HL-60/S4 treated with retinoic acid at 250 ng/mL for 4 days and 3 days (cell line): ENCODE measurements around the gene MAP3K2.

Source experiments
- in situ Hi-C: fragments of 300-500 bp; cut with MboI; formaldehyde crosslinking; loops from 2 replicates; pipeline ENCODE4 v1.7.0; 2022; ENCODE audit warnings: low sequenced_read_pairs

The MAP3K2 gene

GRCh38 chr2:127387655-127388422 is at the start of gene MAP3K2:
Gene MAP3K2, minus strand, starts transcription at chr2:127387975. Its CDS starts 44,846 bp downstream, at chr2:127343129.
- in situ Hi-C loops, result no loop called here

DNA sequence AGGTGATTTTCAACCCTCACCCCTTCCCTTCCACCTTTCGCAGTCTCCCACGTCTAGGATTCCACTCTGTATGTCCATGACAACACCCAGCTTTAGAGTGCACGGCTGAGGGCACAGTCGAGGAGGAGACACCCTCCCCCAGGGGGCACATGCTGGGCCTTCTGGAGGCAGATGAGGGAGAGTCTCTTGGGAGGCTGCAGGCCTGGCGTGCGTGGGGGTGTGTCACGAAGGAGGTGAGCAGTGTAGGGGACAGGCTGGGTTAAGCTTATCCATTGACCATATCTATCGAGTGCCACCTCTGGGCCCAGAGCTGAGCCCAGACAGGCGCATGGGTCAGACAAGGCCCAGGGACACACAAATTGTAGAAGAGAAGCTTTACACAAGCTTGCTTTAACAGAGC is 49.3 kb upstream of the MAP3K2 start:
- in situ Hi-C loops, result no loop called here

GRCh38 chr2:127434515-127434914 is 46.7 kb upstream of the MAP3K2 start:
- in situ Hi-C loops, result no loop called here

DNA sequence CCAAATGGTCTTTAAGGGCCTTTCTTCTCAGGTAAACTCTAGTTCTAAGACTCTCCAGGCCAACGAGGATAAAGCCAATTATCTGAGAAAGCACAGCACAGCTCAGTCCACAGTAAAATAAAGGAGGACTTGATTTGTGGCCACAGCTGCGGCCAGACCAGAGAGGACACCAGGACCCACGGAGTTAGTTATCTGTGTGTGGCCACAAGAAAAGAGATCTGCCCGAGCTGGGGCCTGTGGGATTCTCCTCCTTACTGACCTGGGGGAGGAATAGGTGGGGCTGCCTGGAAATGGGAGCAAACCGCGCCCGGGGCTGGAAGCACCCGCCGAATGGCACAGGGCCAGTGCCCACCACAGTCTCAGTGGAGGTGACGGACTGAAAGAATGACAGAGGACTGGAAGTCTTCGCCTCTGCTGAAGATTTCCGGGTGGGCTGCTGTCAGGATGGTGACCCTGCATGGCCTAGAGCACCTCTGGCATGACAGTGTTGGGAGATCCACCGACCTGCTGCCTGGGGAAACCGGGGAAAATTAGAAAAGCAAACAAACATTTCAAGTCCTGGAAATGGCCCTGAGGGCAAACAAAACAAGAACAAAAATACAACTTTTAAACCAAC is 43.7 kb upstream of the MAP3K2 start:
- in situ Hi-C loops, result no loop called here

- in situ Hi-C loops, result no loop called here
These were observed 42.2 kb upstream of the MAP3K2 start for GRCh38 chr2:127429844-127430425.

DNA sequence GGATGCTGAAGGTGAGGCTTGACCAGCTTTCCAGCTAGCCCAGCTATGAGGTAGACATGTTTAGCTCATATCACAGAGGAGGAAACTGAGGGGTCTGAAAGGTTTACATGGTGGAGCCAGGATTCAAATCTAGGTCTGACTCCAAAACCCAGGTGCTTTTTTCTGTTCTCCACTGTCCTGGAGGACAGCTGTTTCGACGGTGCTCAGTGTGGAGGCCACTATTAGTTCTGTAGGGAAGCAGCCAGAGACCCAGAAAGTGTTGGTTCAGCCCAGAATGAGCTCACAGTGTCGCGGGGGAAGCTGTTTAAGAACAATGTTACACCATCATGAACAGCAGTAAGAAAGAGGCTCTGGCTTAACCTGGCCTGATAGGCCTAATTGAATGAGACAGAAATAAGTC is 41.5 kb upstream of the MAP3K2 start:
- in situ Hi-C loops, result no loop called here

GRCh38 chr2:127428815-127429109 is 41.0 kb upstream of the MAP3K2 start:
- in situ Hi-C loops, result no loop called here

- in situ Hi-C loops, result no loop called here
These were observed 40.5 kb upstream of the MAP3K2 start for GRCh38 chr2:127428057-127428814.

DNA sequence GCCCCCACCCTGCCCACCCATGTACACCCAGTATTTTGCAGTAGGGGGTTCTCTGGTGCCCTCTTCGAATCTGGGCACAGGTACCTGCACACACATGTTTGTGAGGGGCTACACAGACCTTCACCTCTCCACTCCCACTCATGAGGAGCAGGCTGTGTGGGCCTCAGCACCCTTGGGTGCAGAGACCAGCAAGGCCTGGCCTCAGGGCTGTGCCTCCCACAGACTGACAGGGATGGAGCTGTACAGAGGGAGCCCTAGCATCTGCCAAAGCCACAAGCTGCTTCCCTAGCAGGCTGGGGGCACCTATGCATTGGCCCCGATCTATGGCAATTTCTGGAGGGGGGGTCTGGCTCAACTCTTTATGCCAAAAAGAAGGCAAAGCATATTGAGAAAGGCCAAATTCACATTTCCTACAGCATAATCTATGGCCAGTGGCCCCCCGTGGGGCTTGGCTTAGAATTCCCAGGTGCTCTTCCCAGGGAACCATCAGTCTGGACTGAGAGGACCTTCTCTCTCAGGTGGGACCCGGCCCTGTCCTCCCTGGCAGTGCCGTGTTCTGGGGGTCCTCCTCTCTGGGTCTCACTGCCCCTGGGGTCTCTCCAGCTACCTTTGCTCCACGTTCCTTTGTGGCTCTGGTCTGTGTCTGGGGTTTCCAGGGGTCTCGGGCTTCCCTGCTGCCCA is 39.7 kb upstream of the MAP3K2 start:
- in situ Hi-C loops, result no loop called here

DNA sequence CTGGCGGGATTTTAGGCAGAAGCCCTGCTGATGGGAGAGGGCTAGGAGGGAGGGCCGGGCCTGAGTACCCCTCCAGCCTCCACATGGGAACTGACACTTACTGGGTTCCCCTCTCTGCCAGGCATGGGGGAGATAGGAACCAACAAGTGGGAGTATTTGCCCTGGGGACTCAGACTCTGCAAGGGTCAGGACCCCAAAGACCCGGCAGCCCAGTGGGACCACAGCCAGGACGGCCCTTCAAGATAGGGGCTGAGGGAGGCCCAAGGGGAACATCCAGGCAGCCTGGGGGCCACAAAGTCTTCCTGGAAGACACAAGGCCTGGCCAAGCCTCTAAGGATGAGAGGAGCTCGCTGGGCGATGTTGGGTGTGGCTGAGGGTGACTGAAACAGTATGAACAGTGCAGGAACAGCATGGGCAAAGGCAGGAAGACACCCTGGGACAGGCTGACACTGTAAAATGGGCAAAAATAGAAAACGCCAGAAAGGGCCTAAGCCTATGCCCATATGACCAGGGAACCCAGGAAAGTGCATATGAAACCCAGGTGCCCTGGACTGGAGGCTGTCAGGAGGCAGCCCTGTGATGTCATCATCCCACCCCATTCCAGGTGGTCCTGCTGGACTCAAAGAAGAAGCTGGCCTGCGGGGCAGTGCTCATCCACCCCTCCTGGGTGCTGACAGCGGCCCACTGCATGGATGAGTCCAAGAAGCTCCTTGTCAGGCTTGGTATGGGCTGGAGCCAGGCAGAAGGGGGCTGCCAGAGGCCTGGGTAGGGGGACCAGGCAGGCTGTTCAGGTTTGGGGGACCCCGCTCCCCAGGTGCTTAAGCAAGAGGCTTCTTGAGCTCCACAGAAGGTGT is 39.0 kb upstream of the MAP3K2 start:
- in situ Hi-C loops, result no loop called here

DNA sequence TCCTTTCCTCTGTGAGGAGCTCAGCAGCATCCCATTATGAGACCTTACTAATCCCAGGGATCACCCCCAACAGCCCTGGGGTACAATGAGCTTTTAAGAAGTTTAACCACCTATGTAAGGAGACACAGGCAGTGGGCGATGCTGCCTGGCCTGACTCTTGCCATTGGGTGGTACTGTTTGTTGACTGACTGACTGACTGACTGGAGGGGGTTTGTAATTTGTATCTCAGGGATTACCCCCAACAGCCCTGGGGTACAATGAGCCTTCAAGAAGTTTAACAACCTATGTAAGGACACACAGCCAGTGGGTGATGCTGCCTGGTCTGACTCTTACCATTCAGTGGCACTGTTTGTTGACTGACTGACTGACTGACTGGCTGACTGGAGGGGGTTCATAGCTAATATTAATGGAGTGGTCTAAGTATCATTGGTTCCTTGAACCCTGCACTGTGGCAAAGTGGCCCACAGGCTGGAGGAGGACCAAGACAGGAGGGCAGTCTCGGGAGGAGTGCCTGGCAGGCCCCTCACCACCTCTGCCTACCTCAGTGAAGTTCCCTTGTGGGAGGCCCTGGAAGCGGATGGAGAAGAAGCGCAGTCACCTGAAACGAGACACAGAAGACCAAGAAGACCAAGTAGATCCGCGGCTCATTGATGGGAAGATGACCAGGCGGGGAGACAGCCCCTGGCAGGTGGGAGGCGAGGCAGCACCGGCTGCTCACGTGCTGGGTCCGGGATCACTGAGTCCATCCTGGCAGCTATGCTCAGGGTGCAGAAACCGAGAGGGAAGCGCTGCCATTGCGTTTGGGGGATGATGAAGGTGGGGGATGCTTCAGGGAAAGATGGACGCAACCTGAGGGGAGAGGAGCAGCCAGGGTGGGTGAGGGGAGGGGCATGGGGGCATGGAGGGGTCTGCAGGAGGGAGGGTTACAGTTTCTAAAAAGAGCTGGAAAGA is 38.0 kb upstream of the MAP3K2 start:
- in situ Hi-C loops, result no loop called here

DNA sequence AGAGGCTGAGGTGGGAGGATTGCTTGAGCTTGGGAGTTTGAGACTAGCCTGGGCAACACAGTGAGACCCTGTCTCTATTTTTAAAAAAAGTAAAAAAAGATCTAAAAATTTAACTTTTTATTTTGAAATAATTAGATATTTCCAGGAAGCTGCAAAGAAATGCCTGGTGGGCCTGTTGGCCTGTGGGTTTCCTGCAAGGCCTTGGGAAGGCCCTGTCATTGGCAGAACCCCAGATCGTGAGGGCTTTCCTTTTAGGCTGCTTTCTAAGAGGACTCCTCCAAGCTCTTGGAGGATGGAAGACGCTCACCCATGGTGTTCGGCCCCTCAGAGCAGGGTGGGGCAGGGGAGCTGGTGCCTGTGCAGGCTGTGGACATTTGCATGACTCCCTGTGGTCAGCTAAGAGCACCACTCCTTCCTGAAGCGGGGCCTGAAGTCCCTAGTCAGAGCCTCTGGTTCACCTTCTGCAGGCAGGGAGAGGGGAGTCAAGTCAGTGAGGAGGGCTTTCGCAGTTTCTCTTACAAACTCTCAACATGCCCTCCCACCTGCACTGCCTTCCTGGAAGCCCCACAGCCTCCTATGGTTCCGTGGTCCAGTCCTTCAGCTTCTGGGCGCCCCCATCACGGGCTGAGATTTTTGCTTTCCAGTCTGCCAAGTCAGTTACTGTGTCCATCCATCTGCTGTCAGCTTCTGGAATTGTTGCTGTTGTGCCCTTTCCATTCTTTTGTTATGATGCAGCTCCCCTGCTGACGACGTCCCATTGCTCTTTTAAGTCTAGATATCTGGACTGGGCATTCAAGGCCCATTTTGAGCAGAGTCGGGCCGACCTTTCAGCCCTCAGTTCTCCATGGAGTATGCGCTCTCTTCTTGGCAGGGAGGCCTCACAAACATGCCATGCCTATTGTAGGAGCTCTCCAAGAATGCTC is 37.1 kb upstream of the MAP3K2 start:
- in situ Hi-C loops, result no loop called here

DNA sequence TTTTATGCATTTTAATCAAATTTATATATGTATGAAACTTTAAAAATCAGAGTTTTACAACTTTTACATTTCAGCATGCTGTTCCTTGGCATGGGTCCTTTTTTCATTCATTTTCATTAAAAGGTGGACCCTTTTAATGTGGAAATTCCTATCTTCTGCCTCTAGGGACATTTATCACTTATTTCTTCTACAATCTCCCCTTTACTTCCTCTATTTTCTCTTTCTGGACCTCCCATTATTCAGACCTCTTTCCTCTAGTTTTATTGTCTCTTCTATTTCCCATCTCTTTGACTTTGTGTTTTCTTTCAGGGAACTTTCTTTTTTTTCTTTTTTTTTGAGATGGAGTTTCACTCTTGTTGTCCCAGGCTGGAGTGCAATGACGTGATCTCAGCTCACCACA is 36.1 kb upstream of the MAP3K2 start:
- in situ Hi-C loops, result no loop called here

GRCh38 chr2:127423478-127423843 is 35.7 kb upstream of the MAP3K2 start:
- in situ Hi-C loops, result no loop called here

DNA sequence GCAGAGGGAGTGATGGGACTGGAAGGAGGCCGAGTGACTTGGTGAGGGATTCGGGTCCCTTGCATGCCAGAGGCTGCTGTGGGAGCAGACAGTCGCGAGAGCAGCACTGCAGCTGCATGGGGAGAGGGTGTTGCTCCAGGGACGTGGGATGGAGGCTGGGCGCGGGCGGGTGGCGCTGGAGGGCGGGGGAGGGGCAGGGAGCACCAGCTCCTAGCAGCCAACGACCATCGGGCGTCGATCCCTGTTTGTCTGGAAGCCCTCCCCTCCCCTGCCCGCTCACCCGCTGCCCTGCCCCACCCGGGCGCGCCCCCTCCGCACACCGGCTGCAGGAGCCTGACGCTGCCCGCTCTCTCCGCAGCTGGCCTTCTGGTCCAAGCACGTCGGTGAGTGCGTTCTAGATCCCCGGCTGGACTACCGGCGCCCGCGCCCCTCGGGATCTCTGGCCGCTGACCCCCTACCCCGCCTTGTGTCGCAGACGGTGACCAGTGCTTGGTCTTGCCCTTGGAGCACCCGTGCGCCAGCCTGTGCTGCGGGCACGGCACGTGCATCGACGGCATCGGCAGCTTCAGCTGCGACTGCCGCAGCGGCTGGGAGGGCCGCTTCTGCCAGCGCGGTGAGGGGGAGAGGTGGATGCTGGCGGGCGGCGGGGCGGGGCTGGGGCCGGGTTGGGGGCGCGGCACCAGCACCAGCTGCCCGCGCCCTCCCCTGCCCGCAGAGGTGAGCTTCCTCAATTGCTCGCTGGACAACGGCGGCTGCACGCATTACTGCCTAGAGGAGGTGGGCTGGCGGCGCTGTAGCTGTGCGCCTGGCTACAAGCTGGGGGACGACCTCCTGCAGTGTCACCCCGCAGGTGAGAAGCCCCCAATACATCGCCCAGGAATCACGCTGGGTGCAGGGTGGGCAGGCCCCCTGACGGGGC is 35.0 kb upstream of the MAP3K2 start:
- in situ Hi-C loops, result no loop called here

- in situ Hi-C loops, result no loop called here
These were observed 34.2 kb upstream of the MAP3K2 start for GRCh38 chr2:127421871-127422558.
